ENCODE results near the gene PTPRN2. TPM values are rescaled to one million over a fixed set of nuclear protein-coding genes. Genes with fewer than 3 reads are reported as not detected.
"Not testable (repeated sequence)": the region's sequence is repeated elsewhere in the genome, so short reads cannot be mapped to it uniquely, and the experiment has no call there.

PTPRN2 gene
- total RNA-seq, 1 donor from 2014 or later: 32.2 TPM

DNA sequence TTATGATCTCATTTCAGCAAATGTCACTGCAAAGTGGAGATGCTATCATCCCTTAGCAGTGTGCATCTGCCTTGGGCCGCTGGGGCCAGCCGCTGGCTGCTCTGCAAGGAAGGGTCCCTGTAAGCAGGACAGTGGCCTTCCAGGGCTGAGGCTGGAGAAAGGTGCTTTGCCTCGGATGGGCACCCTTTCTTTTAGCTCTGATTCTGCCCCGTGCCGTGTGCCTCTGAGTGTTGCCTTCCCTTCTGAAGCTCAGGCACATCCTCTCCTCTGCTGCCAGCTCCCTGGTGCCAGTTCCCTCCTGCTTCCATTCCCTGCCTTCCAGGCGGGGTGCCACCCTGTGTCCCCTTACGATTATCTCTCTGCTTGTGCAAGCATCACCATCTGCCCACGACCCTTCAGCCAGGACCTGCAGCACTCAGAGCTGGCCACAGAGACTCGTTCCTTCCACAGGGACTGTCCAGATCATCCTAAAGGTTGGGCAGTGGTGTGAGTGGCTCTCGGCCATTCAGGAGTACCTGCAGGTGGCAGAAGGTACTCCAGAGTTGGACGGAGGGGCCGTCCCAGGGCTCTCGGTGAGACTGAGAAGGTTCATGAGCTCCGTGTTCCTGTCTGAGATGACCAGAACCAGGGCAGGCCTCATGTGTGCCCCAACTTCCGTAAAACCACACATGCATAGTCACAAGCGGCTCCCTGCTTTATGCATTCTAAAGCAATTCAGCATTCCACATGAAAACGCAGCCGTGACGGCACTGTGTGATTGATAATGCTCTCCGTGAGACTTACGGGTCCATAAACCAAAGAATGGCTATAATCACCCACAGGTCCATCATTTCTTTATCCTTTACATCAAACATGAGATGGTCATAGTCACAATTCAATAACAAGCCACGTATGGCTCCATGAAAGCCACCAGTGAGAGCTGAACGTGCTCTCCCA is 879.4 kb downstream of the PTPRN2 start:
- H3K9me3 Mint-ChIP-seq: no peaks in the 10 kb centered on the region
- TF ChIP-seq, protein P1, sequence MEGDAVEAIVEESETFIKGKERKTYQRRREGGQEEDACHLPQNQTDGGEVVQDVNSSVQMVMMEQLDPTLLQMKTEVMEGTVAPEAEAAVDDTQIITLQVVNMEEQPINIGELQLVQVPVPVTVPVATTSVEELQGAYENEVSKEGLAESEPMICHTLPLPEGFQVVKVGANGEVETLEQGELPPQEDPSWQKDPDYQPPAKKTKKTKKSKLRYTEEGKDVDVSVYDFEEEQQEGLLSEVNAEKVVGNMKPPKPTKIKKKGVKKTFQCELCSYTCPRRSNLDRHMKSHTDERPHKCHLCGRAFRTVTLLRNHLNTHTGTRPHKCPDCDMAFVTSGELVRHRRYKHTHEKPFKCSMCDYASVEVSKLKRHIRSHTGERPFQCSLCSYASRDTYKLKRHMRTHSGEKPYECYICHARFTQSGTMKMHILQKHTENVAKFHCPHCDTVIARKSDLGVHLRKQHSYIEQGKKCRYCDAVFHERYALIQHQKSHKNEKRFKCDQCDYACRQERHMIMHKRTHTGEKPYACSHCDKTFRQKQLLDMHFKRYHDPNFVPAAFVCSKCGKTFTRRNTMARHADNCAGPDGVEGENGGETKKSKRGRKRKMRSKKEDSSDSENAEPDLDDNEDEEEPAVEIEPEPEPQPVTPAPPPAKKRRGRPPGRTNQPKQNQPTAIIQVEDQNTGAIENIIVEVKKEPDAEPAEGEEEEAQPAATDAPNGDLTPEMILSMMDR (conservative IDR thresholded peaks at IDR 0.05): no peak
- H3K27ac Mint-ChIP-seq (ENCODE audit: unreplicated experiment): peak overlapping the region; percentile 93
- no peaks in the 10 kb centered on the region for H3K36me3 Mint-ChIP-seq (ENCODE audit: low read depth)
- no peak for DNase-seq (ENCODE audit: low read depth, low spot score)
- H3K27me3 Mint-ChIP-seq (ENCODE audit: low read depth): peaks cover 4% of the 10 kb centered on the region
- H3K4me1 Mint-ChIP-seq: peaks cover 4% of the 10 kb centered on the region
- no peak overlapping the region for H3K4me3 Mint-ChIP-seq

DNA sequence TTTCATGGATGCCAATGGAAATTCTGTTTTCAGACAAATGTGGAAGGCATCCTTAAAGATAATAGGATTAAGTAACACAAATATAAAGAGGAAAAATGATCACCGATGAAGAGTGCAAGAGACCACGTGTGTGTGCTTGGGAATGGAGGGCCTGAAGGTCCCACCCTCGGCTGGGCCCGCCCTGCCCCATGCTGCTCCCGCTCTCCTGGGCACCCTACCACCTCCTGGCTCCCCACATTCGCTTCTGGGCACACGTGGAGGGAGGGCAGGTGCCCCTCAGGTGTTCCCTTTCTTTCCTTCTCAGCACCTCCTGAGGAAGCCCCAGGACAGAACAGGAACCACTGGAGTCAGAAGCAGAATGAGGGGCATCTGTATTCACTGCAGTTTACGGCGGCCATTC is 883.3 kb downstream of the PTPRN2 start:
- TF ChIP-seq, protein P1 (conservative IDR thresholded peaks at IDR 0.05): no peak
- peaks cover 20% of the 10 kb centered on the region for H3K27me3 Mint-ChIP-seq (ENCODE audit: low read depth)
- H3K4me1 Mint-ChIP-seq: peaks cover 16% of the 10 kb centered on the region
- no peaks in the 10 kb centered on the region for H3K36me3 Mint-ChIP-seq (ENCODE audit: low read depth)
- no peak overlapping the region for H3K4me3 Mint-ChIP-seq
- no peak for DNase-seq (ENCODE audit: low read depth, low spot score)
- no peaks in the 10 kb centered on the region for H3K9me3 Mint-ChIP-seq
- H3K27ac Mint-ChIP-seq (ENCODE audit: unreplicated experiment): no peak overlapping the region

DNA sequence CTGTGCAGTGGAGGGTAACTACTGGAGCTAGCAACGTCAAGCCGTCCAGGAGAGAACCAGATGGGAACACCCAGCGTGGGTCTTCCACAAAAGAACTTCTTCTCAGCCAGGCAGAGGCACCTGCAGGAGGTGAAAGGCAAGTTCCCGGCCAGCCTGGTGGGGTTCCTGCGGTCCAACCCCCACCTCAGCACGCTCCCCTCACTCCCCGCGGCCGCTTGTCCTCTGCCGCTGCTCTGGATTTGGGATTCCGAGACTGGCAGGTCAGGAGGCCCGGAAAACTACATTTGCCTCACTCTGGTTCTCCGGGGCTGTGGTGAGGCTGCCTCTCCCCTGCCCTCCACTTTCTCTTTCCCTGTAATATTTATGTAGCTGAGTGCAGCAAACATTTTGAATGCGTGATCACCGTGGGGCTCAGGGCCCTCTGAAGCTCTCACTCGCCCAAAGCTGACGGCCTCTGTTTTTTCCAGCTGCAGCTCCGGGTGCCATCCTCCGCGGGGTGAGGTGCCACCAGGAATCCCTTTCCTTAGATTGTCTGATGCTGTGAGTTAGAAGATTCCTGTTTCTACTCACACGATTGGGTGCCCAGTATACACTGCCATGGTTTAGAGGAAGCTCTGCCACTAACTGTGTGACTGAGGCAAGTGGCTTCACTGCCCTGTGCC is 884.0 kb downstream of the PTPRN2 start:
- TF ChIP-seq, protein P1 (conservative IDR thresholded peaks at IDR 0.05): no peak
- Mint-ChIP-seq H3K4me1 (peaks cover 16% of the 10 kb centered on the region), H3K9me3 (no peaks in the 10 kb centered on the region), H3K27ac (ENCODE audit: unreplicated experiment) (no peak overlapping the region), H3K36me3 (ENCODE audit: low read depth) (no peaks in the 10 kb centered on the region), H3K27me3 (ENCODE audit: low read depth) (peaks cover 20% of the 10 kb centered on the region), H3K4me3 (no peak overlapping the region)
- no peak for DNase-seq (ENCODE audit: low read depth, low spot score)

- TF ChIP-seq, protein P1 (conservative IDR thresholded peaks at IDR 0.05): no peak
- Mint-ChIP-seq H3K27ac (ENCODE audit: unreplicated experiment) (no peak overlapping the region), H3K9me3 (no peaks in the 10 kb centered on the region), H3K36me3 (ENCODE audit: low read depth) (no peaks in the 10 kb centered on the region), H3K4me1 (peaks cover 16% of the 10 kb centered on the region), H3K4me3 (no peak overlapping the region), H3K27me3 (ENCODE audit: low read depth) (peaks cover 20% of the 10 kb centered on the region)
- DNase-seq (ENCODE audit: low read depth, low spot score): no peak
Measured at GRCh38 chr7:157703131-157703530, 884.5 kb downstream of the PTPRN2 start.

DNA sequence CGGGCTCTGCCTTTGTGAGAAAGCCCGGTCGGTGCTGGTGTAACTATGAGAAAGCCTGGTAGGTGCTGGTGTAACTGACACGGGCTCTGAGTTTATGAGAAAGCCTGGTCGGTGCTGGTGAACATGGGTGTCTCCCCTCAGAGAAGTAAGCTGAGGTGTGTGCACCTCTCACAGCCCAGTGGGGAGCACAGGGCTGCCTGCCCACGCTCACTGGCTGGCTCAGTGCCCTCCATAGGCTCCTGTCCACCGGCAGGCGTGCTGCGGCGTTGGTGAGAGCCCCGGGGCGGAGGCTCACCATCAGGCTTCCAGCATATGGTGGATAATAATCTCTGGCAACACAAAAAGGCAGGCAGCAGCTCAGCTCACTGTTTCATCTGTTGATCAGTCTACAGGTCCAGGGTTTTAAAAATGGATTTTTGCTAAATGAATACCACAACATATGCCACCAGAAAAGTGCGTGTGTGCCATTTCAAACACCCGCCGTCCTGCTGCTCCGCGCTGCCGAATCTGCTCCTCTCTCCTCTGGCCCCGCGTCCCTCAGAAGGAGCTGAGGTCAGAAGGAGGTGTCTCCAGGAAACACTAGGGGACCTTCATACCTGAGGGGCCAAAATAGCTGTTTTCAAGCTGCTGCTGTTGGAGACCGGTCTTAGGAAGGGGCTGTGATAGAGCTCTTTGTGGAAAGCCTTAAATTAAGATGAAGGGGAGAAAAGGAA is 885.2 kb downstream of the PTPRN2 start:
- peaks cover 20% of the 10 kb centered on the region for H3K27me3 Mint-ChIP-seq (ENCODE audit: low read depth)
- peaks cover 16% of the 10 kb centered on the region for H3K4me1 Mint-ChIP-seq
- no peak for DNase-seq (ENCODE audit: low read depth, low spot score)
- H3K27ac Mint-ChIP-seq (ENCODE audit: unreplicated experiment): peak overlapping the region; percentile 75
- no peaks in the 10 kb centered on the region for H3K36me3 Mint-ChIP-seq (ENCODE audit: low read depth)
- H3K9me3 Mint-ChIP-seq: no peaks in the 10 kb centered on the region
- TF ChIP-seq, protein P1 (conservative IDR thresholded peaks at IDR 0.05): no peak
- no peak overlapping the region for H3K4me3 Mint-ChIP-seq

DNA sequence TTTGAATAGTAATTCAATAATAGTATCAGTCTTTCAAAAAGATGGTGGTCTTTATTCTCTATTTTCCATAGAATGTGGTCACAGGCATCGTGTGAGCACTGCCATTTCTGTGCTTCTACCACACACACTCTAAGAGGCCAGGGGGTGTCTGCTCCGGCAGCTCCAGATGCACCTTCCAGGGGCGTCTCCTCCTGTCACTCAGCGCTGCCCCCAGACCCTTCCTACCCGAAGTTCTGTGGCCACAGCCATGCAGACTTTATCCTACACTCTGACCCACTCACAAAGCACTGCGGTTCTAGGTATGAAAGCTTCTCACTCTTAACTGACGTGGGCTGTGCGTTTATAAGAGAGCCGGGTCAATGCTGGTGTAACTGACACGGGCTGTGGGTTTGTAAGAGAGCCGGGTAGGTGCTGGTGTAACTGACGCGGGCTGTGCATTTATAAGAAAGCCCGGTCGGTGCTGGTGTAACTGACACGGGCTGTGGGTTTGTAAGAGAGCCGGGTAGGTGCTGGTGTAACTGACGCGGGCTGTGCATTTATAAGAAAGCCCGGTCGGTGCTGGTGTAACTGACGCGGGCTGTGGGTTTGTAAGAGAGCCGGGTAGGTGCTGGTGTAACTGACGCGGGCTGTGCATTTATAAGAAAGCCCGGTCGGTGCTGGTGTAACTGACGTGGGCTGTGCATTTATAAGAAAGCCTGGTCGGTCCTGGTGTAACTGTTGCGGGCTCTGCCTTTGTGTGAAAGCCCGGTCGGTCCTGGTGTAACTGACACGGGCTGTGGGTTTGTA is 886.0 kb downstream of the PTPRN2 start:
- not testable (repeated sequence) for H3K4me3 Mint-ChIP-seq; H3K9me3 Mint-ChIP-seq; DNase-seq (ENCODE audit: low read depth, low spot score); H3K36me3 Mint-ChIP-seq (ENCODE audit: low read depth)
- H3K27ac Mint-ChIP-seq (ENCODE audit: unreplicated experiment): peak overlapping the region; percentile 75
- peaks cover 16% of the 10 kb centered on the region for H3K4me1 Mint-ChIP-seq
- peaks cover 16% of the 10 kb centered on the region for H3K27me3 Mint-ChIP-seq (ENCODE audit: low read depth)
